H1 (cell line): ENCODE results near the gene DPF3. TPM values are rescaled to one million over a fixed set of nuclear protein-coding genes. Genes with fewer than 3 reads are reported as not detected.

Experiments
- CTCF ChIA-PET: fragments of 300-600 bp; sonication (Branson Sonifier 250); formaldehyde crosslinking; loops from one replicate; lab custom pipeline; 2021; ENCODE audit not compliant: partially characterized antibody; lab: Charles Lee
- POLR2A ChIA-PET: fragments of 300-600 bp; sonication (Branson Sonifier 250); formaldehyde crosslinking; loops from one replicate; lab custom pipeline; 2021; ENCODE audit warnings: inconsistent platforms; ENCODE audit not compliant: partially characterized antibody; lab: Charles Lee
- DNase-seq, 2 experiments: peaks; one replicate each; pipeline versions ENCODE4 v3.0.0 to v3.0.0-alpha.2; 2010 to 2022; ENCODE audit warnings: low spot score in 2 of 2, low read depth in 1 of 2, mixed read lengths in 1 of 2
- FAIRE-seq: peaks from 2 replicates; lab custom pipeline; 2011; peaks lifted over from hg19 to GRCh38; lab: Jason Lieb, UNC
- H2AFZ ChIP-seq: 2 replicates; pipeline ENCODE4 v1.8.1; 2012; ENCODE audit warnings: low read length, inconsistent platforms
- H2AK5ac ChIP-seq: 2 replicates; pipeline ENCODE4 v1.6.1; 2013; ENCODE audit warnings: low read depth, low read length
- H2BK120ac ChIP-seq: replicated peaks from 2 replicates; pipeline ENCODE3; 2013; ENCODE audit warnings: low read depth, low read length, inconsistent platforms
- H2BK12ac ChIP-seq: 2 replicates; pipeline ENCODE4 v1.6.1; 2013; ENCODE audit warnings: low read depth, low read length
- H2BK15ac ChIP-seq: 2 replicates; pipeline ENCODE4 v1.6.1; 2013; ENCODE audit warnings: low read length
- H2BK20ac ChIP-seq: 2 replicates; pipeline ENCODE4 v1.6.1; 2013; ENCODE audit warnings: low read length
- H2BK5ac ChIP-seq: 2 replicates; pipeline ENCODE4 v1.6.1; 2013; ENCODE audit warnings: low read depth, low read length
- H3K14ac ChIP-seq: 2 replicates; pipeline ENCODE4 v1.6.1; 2013; ENCODE audit warnings: inconsistent platforms; ENCODE audit not compliant: insufficient read length
- H3K18ac ChIP-seq: 2 replicates; pipeline ENCODE4 v1.6.1; 2013; ENCODE audit warnings: low read length; ENCODE audit errors: extremely low read depth
- H3K23ac ChIP-seq: 2 replicates; pipeline ENCODE4 v1.6.1; 2013; ENCODE audit warnings: inconsistent platforms; ENCODE audit not compliant: insufficient read length
- H3K23me2 ChIP-seq: 2 replicates; pipeline ENCODE4 v1.6.1; 2013; ENCODE audit warnings: low read depth, low read length
- H3K27ac ChIP-seq: 2 replicates; pipeline ENCODE4 v1.6.1; 2011; ENCODE audit warnings: low read depth, low read length, inconsistent platforms
- H3K27me3 ChIP-seq, 4 experiments: replicated peaks in 1 of 4; 1 replicate in 1 of 4; 2 replicates in 3 of 4; pipeline versions ENCODE4 v1.6.1 to v1.8.1; 2011 to 2013; ENCODE audit warnings: low read length in 3 of 4, mild to moderate bottlenecking in 3 of 4, inconsistent platforms in 2 of 4, mixed read lengths in 2 of 4, moderate library complexity in 1 of 4; ENCODE audit not compliant: control insufficient read depth in 3 of 4, insufficient read depth in 3 of 4; ENCODE audit errors: extremely low read depth in 1 of 4
- H3K36me3 ChIP-seq, 4 experiments: 2 replicates each; pipeline versions ENCODE4 v1.6.1 to v1.8.1; 2011 to 2013; ENCODE audit warnings: mild to moderate bottlenecking in 4 of 4, low read length in 3 of 4, moderate library complexity in 2 of 4, control low read depth in 1 of 4, inconsistent platforms in 1 of 4; ENCODE audit not compliant: insufficient read depth in 4 of 4, control insufficient read depth in 2 of 4
- H3K4ac ChIP-seq: replicated peaks from 2 replicates; pipeline ENCODE3; 2013; ENCODE audit warnings: low read length, low read depth, mixed read lengths, inconsistent platforms; ENCODE audit not compliant: insufficient read length
- H3K4me1 ChIP-seq, 4 experiments: replicated peaks in 1 of 4; 1 replicate in 1 of 4; 2 replicates in 3 of 4; pipeline versions ENCODE4 v1.6.1 to v1.8.1; 2011 to 2013; ENCODE audit warnings: low read length in 3 of 4, inconsistent platforms in 2 of 4, mixed read lengths in 1 of 4; ENCODE audit not compliant: insufficient read depth in 4 of 4, control insufficient read depth in 3 of 4
- H3K4me2 ChIP-seq, 2 experiments: 2 replicates each; pipeline versions ENCODE4 v1.6.1 to v1.8.1; 2011 to 2013; ENCODE audit warnings: low read depth in 2 of 2, low read length in 2 of 2, control low read depth in 1 of 2, inconsistent platforms in 1 of 2, mild to moderate bottlenecking in 1 of 2; ENCODE audit not compliant: insufficient read depth in 1 of 2
- H3K4me3 ChIP-seq, 4 experiments: fragments of 200-600, 300-600 bp in 1 of 4; sonication (generic), shearing (Covaris generic), sonication (Bioruptor Twin) in 1 of 4; 2 replicates each; pipeline versions ENCODE4 v1.5.1 to v1.8.1; 2011 to 2016; ENCODE audit warnings: low read length in 4 of 4, low read depth in 3 of 4, control low read depth in 2 of 4, inconsistent platforms in 2 of 4, mild to moderate bottlenecking in 2 of 4, mixed read lengths in 1 of 4, moderate library complexity in 1 of 4; ENCODE audit not compliant: insufficient read depth in 2 of 4; ENCODE audit errors: extremely low read depth in 1 of 4
- H3K56ac ChIP-seq: replicated peaks from 2 replicates; pipeline ENCODE3; 2013; ENCODE audit warnings: low read depth, mild to moderate bottlenecking, mixed read lengths, low read length, inconsistent platforms; ENCODE audit not compliant: insufficient read length
- H3K79me1 ChIP-seq: 2 replicates; pipeline ENCODE4 v1.6.1; 2013; ENCODE audit warnings: low read depth, low read length, control low read depth
- H3K79me2 ChIP-seq, 2 experiments: 2 replicates each; pipeline versions ENCODE4 v1.6.1 to v1.8.1; 2012 to 2013; ENCODE audit warnings: low read length in 2 of 2, mild to moderate bottlenecking in 2 of 2, inconsistent platforms in 1 of 2; ENCODE audit not compliant: insufficient read depth in 2 of 2, control insufficient read depth in 1 of 2
- H3K9ac ChIP-seq, 4 experiments: replicated peaks in 1 of 4; 1 replicate in 1 of 4; 2 replicates in 3 of 4; pipeline versions ENCODE4 v1.6.1 to v1.8.1; 2011 to 2013; ENCODE audit warnings: low read depth in 3 of 4, low read length in 3 of 4, control low read depth in 2 of 4, mild to moderate bottlenecking in 2 of 4, moderate library complexity in 2 of 4, inconsistent platforms in 1 of 4; ENCODE audit errors: extremely low read depth in 1 of 4
- H3K9me3 ChIP-seq, 2 experiments: 2 replicates each; pipeline versions ENCODE4 v1.6.1 to v1.8.1; 2012 to 2013; ENCODE audit warnings: mild to moderate bottlenecking in 2 of 2, moderate library complexity in 2 of 2, control low read depth in 1 of 2, inconsistent platforms in 1 of 2, low read depth in 1 of 2, low read length in 1 of 2, mixed read lengths in 1 of 2; ENCODE audit not compliant: insufficient read depth in 2 of 2
- H4K20me1 ChIP-seq, 2 experiments: replicated peaks in 1 of 2; 2 replicates each; pipeline versions ENCODE3 to v1.8.1; 2011 to 2013; ENCODE audit warnings: inconsistent platforms in 2 of 2, low read length in 2 of 2, mild to moderate bottlenecking in 1 of 2; ENCODE audit not compliant: insufficient read depth in 2 of 2, control insufficient read depth in 1 of 2
- H4K5ac ChIP-seq: 2 replicates; pipeline ENCODE4 v1.6.1; 2013; ENCODE audit warnings: low read length, low read depth, mixed read lengths, inconsistent platforms; ENCODE audit not compliant: insufficient read length
- H4K8ac ChIP-seq: 2 replicates; pipeline ENCODE4 v1.8.0; 2013; ENCODE audit warnings: mild to moderate bottlenecking, moderate library complexity, low read length, inconsistent platforms; ENCODE audit not compliant: insufficient read depth; ENCODE audit errors: extremely low read depth
- H4K91ac ChIP-seq: replicated peaks from 2 replicates; pipeline ENCODE3; 2013; ENCODE audit warnings: low read length, mixed read lengths, inconsistent platforms; ENCODE audit not compliant: insufficient read length
- BCL11A ChIP-seq, 2 experiments: IDR thresholded peaks; one replicate each; pipeline ENCODE4 v1.6.1; 2011; ENCODE audit warnings: low read depth in 2 of 2, low read length in 2 of 2, mild to moderate bottlenecking in 2 of 2
- CBX5 ChIP-seq: fragments of 300-800, 300-1000 bp; sonication (generic); IDR thresholded peaks from 2 replicates; pipeline ENCODE4 v1.7.1; 2016; ENCODE audit warnings: antibody characterized with exemption, low read length, low read depth
- EZH2 ChIP-seq: fragments of 200-600 bp; sonication (generic); IDR thresholded peaks from 2 replicates; pipeline ENCODE4 v1.7.1; 2012; ENCODE audit warnings: low read depth, mild to moderate bottlenecking, moderate library complexity, low read length, inconsistent platforms; ENCODE audit not compliant: severe bottlenecking
- HDAC2 ChIP-seq, 2 experiments: fragments of 300-600 bp in 1 of 2; sonication (generic) in 1 of 2; IDR thresholded peaks; 2 replicates each; pipeline ENCODE4 v1.6.1; 2011 to 2012; ENCODE audit warnings: low read depth in 2 of 2, low read length in 2 of 2, mild to moderate bottlenecking in 2 of 2, moderate library complexity in 2 of 2, borderline replicate concordance in 1 of 2, inconsistent platforms in 1 of 2
- KDM4A ChIP-seq: IDR thresholded peaks from one replicate; pipeline ENCODE4 v1.7.1; 2012; ENCODE audit warnings: low read depth, mild to moderate bottlenecking, moderate library complexity, low read length, inconsistent platforms; ENCODE audit not compliant: severe bottlenecking
- PHF8 ChIP-seq: fragments of 200-600 bp; sonication (generic); conservative IDR thresholded peaks from 2 replicates; pipeline ENCODE4 v1.7.1; 2012; ENCODE audit warnings: low read depth, mild to moderate bottlenecking, inconsistent platforms, low read length, moderate library complexity
- POLR2A ChIP-seq, 2 experiments: IDR thresholded peaks; 1 replicate in 1 of 2; 2 replicates in 1 of 2; pipeline ENCODE4 v1.6.1; 2011; ENCODE audit warnings: low read depth in 2 of 2, low read length in 2 of 2, mild to moderate bottlenecking in 2 of 2; ENCODE audit errors: control extremely low read depth in 1 of 2
- POLR2AphosphoS5 ChIP-seq: IDR thresholded peaks from 2 replicates; pipeline ENCODE4 v1.6.1; 2011; ENCODE audit warnings: low read depth, low read length
- RBBP5 ChIP-seq: IDR thresholded peaks from 2 replicates; pipeline ENCODE4 v1.7.1; 2012; ENCODE audit warnings: low read depth, mild to moderate bottlenecking, inconsistent platforms, low read length, moderate library complexity, borderline replicate concordance
- RFX5 ChIP-seq: IDR thresholded peaks from 2 replicates; pipeline ENCODE4 v1.6.1; 2011; ENCODE audit warnings: low read depth, low read length, improper control_type of control experiment, borderline replicate concordance
- SP2 ChIP-seq: IDR thresholded peaks from 2 replicates; pipeline ENCODE4 v1.6.1; 2012; ENCODE audit warnings: mild to moderate bottlenecking, low read length, inconsistent platforms
- SUZ12 ChIP-seq: fragments of 200-600 bp; sonication (generic); IDR thresholded peaks from 2 replicates; pipeline ENCODE4 v1.6.1; 2012; ENCODE audit warnings: mild to moderate bottlenecking, inconsistent platforms, low read length, moderate library complexity, mixed read lengths
- WGBS, 2 experiments: shearing (Covaris generic) in 1 of 2; methylation state at CpG; one replicate each; pipeline versions ENCODE4 v1.1.6 to v1.1.7; 2013 to 2015; ENCODE audit warnings: low lambda C conversion rate in 2 of 2, mixed read lengths in 2 of 2, inconsistent platforms in 1 of 2, low coverage in 1 of 2, missing lambda C conversion rate in 1 of 2; ENCODE audit not compliant: insufficient replicate concordance in 2 of 2, insufficient coverage in 1 of 2, insufficient read length in 1 of 2; ENCODE audit errors: extremely low coverage in 1 of 2, missing lambda C conversion rate in 1 of 2; 5-methylcytosine and 5-hydroxymethylcytosine counted together
- polyA plus RNA-seq, 7 experiments: library from polyadenylated mRNA; depleted of rRNA in 3 of 7; stranded (reverse) in 5 of 7; unstranded in 2 of 7; fragments of >200 nt in 5 of 7; fragments of 200-250 nt in 2 of 7; gene quantifications; 1 replicate in 5 of 7; 2 replicates in 1 of 7; 4 replicates in 1 of 7; pipeline versions ENCODE4 v1.2.1 to v1.2.3, GENCODE V29; 2011 to 2013; ENCODE audit warnings: missing spikeins in 2 of 7, mixed read lengths in 2 of 7
- total RNA-seq: library from RNA; stranded (reverse); fragmentation: NEBNext Ultra II Directional; extraction: Animal tissue kit (Norgen Biotek cat#: 25700); gene quantifications from 2 replicates; pipeline ENCODE4 v1.2.1, GENCODE V29; 2021
- TF ChIP-seq, protein P1 (sequence below): IDR thresholded peaks from 2 replicates; pipeline ENCODE4 v1.6.1; 2011; ENCODE audit warnings: low read length, improper control_type of control experiment

The DPF3 gene
- total and polyA plus RNA-seq, 2 of the 8 experiments (the other 6 are each of a cell fraction or from before 2014, with no cell fraction given): 0.19 TPM; not detected in 1

GRCh38 chr14:72577521-72577920 lies 316.4 kb downstream of the DPF3 start:
- 88% methylated on average over 5 of the region's 5 CpGs; no CpG with 5 or more reads in 1 of the 2 experiments for WGBS, 2 experiments
- Histone ChIP-seq H4K91ac (no peak overlapping the region), H2BK5ac (no peak overlapping the region), H3K4ac (no peak overlapping the region), H3K9ac (no peak overlapping the region; a peak in 1 of 7 replicates), H3K36me3 (no peaks in the 10 kb centered on the region), H3K4me2 (no peak overlapping the region), H2BK120ac (no peak overlapping the region), H2BK20ac (no peak overlapping the region), H3K4me1 (no peaks in the 10 kb centered on the region), H3K14ac (no peak overlapping the region), H2AFZ (no peak overlapping the region), H3K27me3 (no peaks in the 10 kb centered on the region), H3K9me3 (no peaks in the 10 kb centered on the region), H2AK5ac (0 out of 2 replicates have a peak overlapping the region, but pooled peaks have one; percentile 75), H3K79me1 (no peaks in the 10 kb centered on the region), H3K79me2 (no peaks in the 10 kb centered on the region), H3K18ac (no peak overlapping the region), H3K27ac (no peak overlapping the region), H3K23ac (no peak overlapping the region), H2BK12ac (no peak overlapping the region), H3K23me2 (no peaks in the 10 kb centered on the region), H4K20me1 (no peaks in the 10 kb centered on the region), H4K8ac (no peak overlapping the region), H4K5ac (no peak overlapping the region), H2BK15ac (no peak overlapping the region), H3K56ac (no peak overlapping the region), H3K4me3 (no peak overlapping the region)
- POLR2A ChIA-PET: interaction anchor here (0.8 kb wide), 1 partner anchor 15 kb away, joined by 3 read pairs; no protein-coding TSS in a partner anchor
- no peak for FAIRE-seq
- CTCF ChIA-PET: no interaction called here
- TF ChIP-seq RBBP5 (no peak), RFX5 (no peak), POLR2A (IDR thresholded peaks at IDR 0.05; ENCODE audit: control extremely low read depth in 1 of 2, low read depth in 2 of 2, low read length in 2 of 2) (no peak), KDM4A (no peak), BCL11A (IDR thresholded peaks at IDR 0.05; ENCODE audit: low read depth in 2 of 2, low read length in 2 of 2) (no peak), SUZ12 (no peak), HDAC2 (IDR thresholded peaks at IDR 0.05; ENCODE audit: borderline replicate concordance in 1 of 2, low read depth in 2 of 2, low read length in 2 of 2) (no peak), EZH2 (no peak), POLR2AphosphoS5 (no peak), PHF8 (no peak), CBX5 (no peak), SP2 (no peak)
- TF ChIP-seq, protein P1, sequence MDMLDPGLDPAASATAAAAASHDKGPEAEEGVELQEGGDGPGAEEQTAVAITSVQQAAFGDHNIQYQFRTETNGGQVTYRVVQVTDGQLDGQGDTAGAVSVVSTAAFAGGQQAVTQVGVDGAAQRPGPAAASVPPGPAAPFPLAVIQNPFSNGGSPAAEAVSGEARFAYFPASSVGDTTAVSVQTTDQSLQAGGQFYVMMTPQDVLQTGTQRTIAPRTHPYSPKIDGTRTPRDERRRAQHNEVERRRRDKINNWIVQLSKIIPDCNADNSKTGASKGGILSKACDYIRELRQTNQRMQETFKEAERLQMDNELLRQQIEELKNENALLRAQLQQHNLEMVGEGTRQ: no peak
- no peak for DNase-seq
